BLaER1 (cell line): ENCODE data around the gene ABCB11.
"Not testable (repeated sequence)": the region's sequence is repeated elsewhere in the genome, so short reads cannot be mapped to it uniquely, and the experiment has no call there.

Source experiments
- H3K27ac ChIP-seq: shearing (Covaris generic); formaldehyde crosslinking; 2 replicates; pipeline ENCODE4 v1.8.1; 2022
- H3K27me3 ChIP-seq: shearing (Covaris generic); formaldehyde crosslinking; 2 replicates; pipeline ENCODE4 v1.8.1; 2022
- H3K36me3 ChIP-seq: shearing (Covaris generic); formaldehyde crosslinking; 2 replicates; pipeline ENCODE4 v1.8.1; 2022
- H3K4me1 ChIP-seq: shearing (Covaris generic); formaldehyde crosslinking; 2 replicates; pipeline ENCODE4 v1.8.1; 2022
- H3K4me2 ChIP-seq: shearing (Covaris generic); formaldehyde crosslinking; 2 replicates; pipeline ENCODE4 v1.8.1; 2022
- H3K4me3 ChIP-seq: shearing (Covaris generic); formaldehyde crosslinking; 2 replicates; pipeline ENCODE4 v1.8.1; 2022
- H3K9ac ChIP-seq: shearing (Covaris generic); formaldehyde crosslinking; 2 replicates; pipeline ENCODE4 v1.8.1; 2022
- H3K9me3 ChIP-seq: shearing (Covaris generic); formaldehyde crosslinking; 2 replicates; pipeline ENCODE4 v1.8.1; 2022
- H4K20me1 ChIP-seq: shearing (Covaris generic); formaldehyde crosslinking; 2 replicates; pipeline ENCODE4 v1.8.1; 2022
- Cebpa-rat ChIP-seq: shearing (Covaris generic); IDR thresholded peaks from 2 replicates; pipeline ENCODE4 v1.8.1; 2022

ABCB11 gene

GRCh38 chr2:168874368-168875054 lies 156.6 kb downstream of the ABCB11 start:
- Histone ChIP-seq H3K9me3 (peaks cover 14% of the 10 kb centered on the region; the same call in 1 of the 2 replicates), H3K4me3 (no peak overlapping the region), H3K36me3 (peaks cover 39% of the 10 kb centered on the region)

GRCh38 chr2:168870824-168871223 lies 160.3 kb downstream of the ABCB11 start:
- not testable (repeated sequence) for H4K20me1 ChIP-seq, H3K27me3 ChIP-seq, H3K9ac ChIP-seq, H3K4me3 ChIP-seq, H3K4me2 ChIP-seq, H3K4me1 ChIP-seq, H3K27ac ChIP-seq
- Histone ChIP-seq H3K36me3 (peaks cover 39% of the 10 kb centered on the region), H3K9me3 (peaks cover 14% of the 10 kb centered on the region; the same call in 1 of the 2 replicates)

More at GRCh38 chr2:168874368-168875054, 156.6 kb downstream of the ABCB11 start:
- no peak for TF ChIP-seq Cebpa-rat
- no peak overlapping the region for H3K27ac ChIP-seq
- no peak overlapping the region for H3K9ac ChIP-seq
- H3K4me1 ChIP-seq, result no peaks in the 10 kb centered on the region
- no peaks in the 10 kb centered on the region for H3K27me3 ChIP-seq
- no peak overlapping the region for H3K4me2 ChIP-seq
- H4K20me1 ChIP-seq, result no peaks in the 10 kb centered on the region
